ENCODE results near the gene TCHP. TPM values are rescaled to one million over a fixed set of nuclear protein-coding genes. Genes with fewer than 3 reads are reported as not detected.
"Not testable (repeated sequence)": the region's sequence is repeated elsewhere in the genome, so short reads cannot be mapped to it uniquely, and the experiment has no call there.

The TCHP gene
- total and polyA plus RNA-seq, 7 experiments from 2014 or later = 10.1 to 40.0 (median 29.8) TPM

- CTCF ChIA-PET = interaction anchor here (1.4 kb wide), 1 partner anchor 16 kb away, joined by 4 read pairs; no protein-coding TSS in a partner anchor
- Mint-ChIP-seq H3K9me3 (no peaks in the 10 kb centered on the region), H3K4me3 (no peak overlapping the region), H3K36me3 (peaks cover 0 to 20% (median 0%) of the 10 kb centered on the region in 5 donors), H3K4me1 (peaks cover 5 to 25% (median 19%) of the 10 kb centered on the region in 7 donors), H3K27ac (peak overlapping the region in 1 of 9 donors; percentile 52), H3K27me3 (no peaks in the 10 kb centered on the region)
- ATAC-seq = no peak
- intact Hi-C loops (cut with micrococcal nuclease) = no loop called here
- no peak overlapping the region for H3K27ac ChIP-seq (ENCODE audit: low read depth, low read length)
- H3K9me3 ChIP-seq (ENCODE audit: control insufficient read depth in 2 of 3, low read length in 3 of 3) = no peaks in the 10 kb centered on the region
- no peak for DNase-seq
- H3K4me3 ChIP-seq (ENCODE audit: low read length) = no peak overlapping the region
- H3K4me1 ChIP-seq (ENCODE audit: control insufficient read depth in 2 of 2, insufficient read depth in 2 of 2, low read length in 2 of 2) = peaks cover 5 to 16% of the 10 kb centered on the region in 2 donors
- no peaks in the 10 kb centered on the region for H3K27me3 ChIP-seq (ENCODE audit: control insufficient read depth in 2 of 2, insufficient read depth in 2 of 2, low read length in 2 of 2)
- H3K36me3 ChIP-seq (ENCODE audit: control insufficient read depth in 2 of 3, insufficient read depth in 3 of 3, low read length in 3 of 3) = peaks cover 0 to 36% (median 10%) of the 10 kb centered on the region in 3 experiments
- POLR2A ChIA-PET = no interaction called here
Measured at GRCh38 chr12:109860977-109861376, 39.1 kb upstream of the TCHP start.

- intact Hi-C loops (cut with micrococcal nuclease) = no loop called here
- H3K27ac ChIP-seq (ENCODE audit: low read depth, low read length) = no peak overlapping the region
- no peaks in the 10 kb centered on the region for H3K27me3 ChIP-seq (ENCODE audit: control insufficient read depth in 2 of 2, insufficient read depth in 2 of 2, low read length in 2 of 2)
- no peak for DNase-seq
- H3K4me3 Mint-ChIP-seq = no peak overlapping the region
- no peak overlapping the region for H3K27ac Mint-ChIP-seq
- H3K4me3 ChIP-seq (ENCODE audit: low read length) = no peak overlapping the region
- no peak for ATAC-seq
- ChIA-PET CTCF (interaction anchor here (1.4 kb wide), 1 partner anchor 16 kb away, joined by 4 read pairs; no protein-coding TSS in a partner anchor), POLR2A (no interaction called here)
- peaks cover 0 to 15% (median 0%) of the 10 kb centered on the region in 5 donors for H3K36me3 Mint-ChIP-seq
- no peaks in the 10 kb centered on the region for H3K9me3 Mint-ChIP-seq
- H3K36me3 ChIP-seq (ENCODE audit: control insufficient read depth in 2 of 3, insufficient read depth in 3 of 3, low read length in 3 of 3) = peaks cover 0 to 30% (median 10%) of the 10 kb centered on the region in 3 experiments
- H3K9me3 ChIP-seq (ENCODE audit: control insufficient read depth in 2 of 3, low read length in 3 of 3) = no peaks in the 10 kb centered on the region
- peaks cover 5 to 16% of the 10 kb centered on the region in 2 donors for H3K4me1 ChIP-seq (ENCODE audit: control insufficient read depth in 2 of 2, insufficient read depth in 2 of 2, low read length in 2 of 2)
- peaks cover 5 to 30% (median 24%) of the 10 kb centered on the region in 7 donors for H3K4me1 Mint-ChIP-seq
- H3K27me3 Mint-ChIP-seq = no peaks in the 10 kb centered on the region
Measured at GRCh38 chr12:109861689-109862314, 38.3 kb upstream of the TCHP start.

GRCh38 chr12:109862491-109862890 is 37.6 kb upstream of the TCHP start:
- H3K27ac Mint-ChIP-seq; H3K27me3 Mint-ChIP-seq; intact Hi-C loops (cut with micrococcal nuclease); H3K4me3 ChIP-seq (ENCODE audit: low read length); H3K27ac ChIP-seq (ENCODE audit: low read depth, low read length); H3K4me3 Mint-ChIP-seq; DNase-seq; H3K9me3 ChIP-seq (ENCODE audit: control insufficient read depth in 2 of 3, low read length in 3 of 3); ATAC-seq; H3K9me3 Mint-ChIP-seq; H3K27me3 ChIP-seq (ENCODE audit: control insufficient read depth in 2 of 2, insufficient read depth in 2 of 2, low read length in 2 of 2): not testable (repeated sequence)
- peaks cover 0 to 23% (median 10%) of the 10 kb centered on the region in 3 experiments for H3K36me3 ChIP-seq (ENCODE audit: control insufficient read depth in 2 of 3, insufficient read depth in 3 of 3, low read length in 3 of 3)
- peaks cover 5 to 30% (median 24%) of the 10 kb centered on the region in 7 donors for H3K4me1 Mint-ChIP-seq
- H3K36me3 Mint-ChIP-seq = peaks cover 0 to 13% (median 0%) of the 10 kb centered on the region in 5 donors
- H3K4me1 ChIP-seq (ENCODE audit: control insufficient read depth in 2 of 2, insufficient read depth in 2 of 2, low read length in 2 of 2) = peaks cover 5 to 16% of the 10 kb centered on the region in 2 donors
- CTCF ChIA-PET = interaction anchor here (0.6 kb wide), 1 partner anchor 57 kb away, joined by 3 read pairs; no protein-coding TSS in a partner anchor
- POLR2A ChIA-PET = interaction anchor here (0.6 kb wide), 1 partner anchor 289 kb away, joined by 3 read pairs; the partner anchor contains the start of gene MVK

GRCh38 chr12:109863847-109864712 is 36.0 kb upstream of the TCHP start:
- H3K9me3 Mint-ChIP-seq = no peaks in the 10 kb centered on the region
- no peaks in the 10 kb centered on the region for H3K9me3 ChIP-seq (ENCODE audit: control insufficient read depth in 2 of 3, low read length in 3 of 3)
- peak overlapping the region; percentile 19 to 79 (median 45) for H3K27ac Mint-ChIP-seq
- peaks cover 0 to 10% (median 0%) of the 10 kb centered on the region in 3 experiments for H3K36me3 ChIP-seq (ENCODE audit: control insufficient read depth in 2 of 3, insufficient read depth in 3 of 3, low read length in 3 of 3)
- no peak overlapping the region for H3K4me3 ChIP-seq (ENCODE audit: low read length)
- ATAC-seq (peak; percentile 78), DNase-seq (no peak)
- ChIA-PET CTCF (interaction anchor here (1.1 kb wide), 1 partner anchor 19 kb away, joined by 4 read pairs; no protein-coding TSS in a partner anchor), POLR2A (interaction anchor here (0.8 kb wide), 1 partner anchor 100 kb away, joined by 3 read pairs; no protein-coding TSS in a partner anchor)
- H3K27me3 Mint-ChIP-seq = no peaks in the 10 kb centered on the region
- intact Hi-C loops (cut with micrococcal nuclease) = no loop called here
- H3K27ac ChIP-seq (ENCODE audit: low read depth, low read length) = no peak overlapping the region
- peak overlapping the region in 1 of 10 donors; percentile 35 for H3K4me3 Mint-ChIP-seq
- H3K36me3 Mint-ChIP-seq = no peaks in the 10 kb centered on the region
- no peaks in the 10 kb centered on the region for H3K27me3 ChIP-seq (ENCODE audit: control insufficient read depth in 2 of 2, insufficient read depth in 2 of 2, low read length in 2 of 2)
- H3K4me1 ChIP-seq (ENCODE audit: control insufficient read depth in 2 of 2, insufficient read depth in 2 of 2, low read length in 2 of 2) = peaks cover 5 to 16% of the 10 kb centered on the region in 2 donors
- H3K4me1 Mint-ChIP-seq = peaks cover 10 to 37% (median 22%) of the 10 kb centered on the region in 7 donors

- Mint-ChIP-seq H3K36me3 (no peaks in the 10 kb centered on the region), H3K27me3 (no peaks in the 10 kb centered on the region), H3K4me3 (no peak overlapping the region), H3K4me1 (peaks cover 10 to 37% (median 22%) of the 10 kb centered on the region in 7 donors), H3K9me3 (no peaks in the 10 kb centered on the region), H3K27ac (peak overlapping the region in 2 of 9 donors; percentile 38 to 44)
- DNase-seq (no peak), ATAC-seq (no peak)
- intact Hi-C loops (cut with micrococcal nuclease) = no loop called here
- POLR2A ChIA-PET = no interaction called here
- Histone ChIP-seq H3K4me1 (ENCODE audit: control insufficient read depth in 2 of 2, insufficient read depth in 2 of 2, low read length in 2 of 2) (peaks cover 5 to 16% of the 10 kb centered on the region in 2 donors), H3K4me3 (ENCODE audit: low read length) (no peak overlapping the region), H3K27me3 (ENCODE audit: control insufficient read depth in 2 of 2, insufficient read depth in 2 of 2, low read length in 2 of 2) (no peaks in the 10 kb centered on the region), H3K36me3 (ENCODE audit: control insufficient read depth in 2 of 3, insufficient read depth in 3 of 3, low read length in 3 of 3) (peaks cover 0 to 10% (median 0%) of the 10 kb centered on the region in 3 experiments), H3K9me3 (ENCODE audit: control insufficient read depth in 2 of 3, low read length in 3 of 3) (no peaks in the 10 kb centered on the region), H3K27ac (ENCODE audit: low read depth, low read length) (no peak overlapping the region)
- CTCF ChIA-PET = no interaction called here
Measured at GRCh38 chr12:109864916-109865315, 35.2 kb upstream of the TCHP start.

GRCh38 chr12:109868182-109869051 is 31.7 kb upstream of the TCHP start:
- CTCF ChIA-PET = interaction anchor here (0.6 kb wide), 1 partner anchor 83 kb away, joined by 4 read pairs; no protein-coding TSS in a partner anchor
- peaks cover 0 to 13% (median 0%) of the 10 kb centered on the region in 3 experiments for H3K36me3 ChIP-seq (ENCODE audit: control insufficient read depth in 2 of 3, insufficient read depth in 3 of 3, low read length in 3 of 3)
- no peaks in the 10 kb centered on the region for H3K9me3 Mint-ChIP-seq
- no peak overlapping the region for H3K4me3 ChIP-seq (ENCODE audit: low read length)
- no peak overlapping the region for H3K4me3 Mint-ChIP-seq
- intact Hi-C loops (cut with micrococcal nuclease) = no loop called here
- peak overlapping the region in 3 of 9 donors; percentile 3 to 41 (median 40) for H3K27ac Mint-ChIP-seq
- peaks cover 0 to 7% (median 0%) of the 10 kb centered on the region in 5 donors for H3K36me3 Mint-ChIP-seq
- peaks cover 5 to 11% of the 10 kb centered on the region in 2 donors for H3K4me1 ChIP-seq (ENCODE audit: control insufficient read depth in 2 of 2, insufficient read depth in 2 of 2, low read length in 2 of 2)
- POLR2A ChIA-PET = interaction anchor here (0.9 kb wide), 1 partner anchor 12 kb away, joined by 3 read pairs; no protein-coding TSS in a partner anchor
- no peaks in the 10 kb centered on the region for H3K9me3 ChIP-seq (ENCODE audit: control insufficient read depth in 2 of 3, low read length in 3 of 3)
- no peaks in the 10 kb centered on the region for H3K27me3 ChIP-seq (ENCODE audit: control insufficient read depth in 2 of 2, insufficient read depth in 2 of 2, low read length in 2 of 2)
- H3K4me1 Mint-ChIP-seq = peaks cover 20 to 50% (median 35%) of the 10 kb centered on the region in 7 donors
- DNase-seq = no peak
- no peaks in the 10 kb centered on the region for H3K27me3 Mint-ChIP-seq
- ATAC-seq = no peak
- no peak overlapping the region for H3K27ac ChIP-seq (ENCODE audit: low read depth, low read length)
